ENCODE measurements around the gene PCSK1N.

PCSK1N gene

DNA sequence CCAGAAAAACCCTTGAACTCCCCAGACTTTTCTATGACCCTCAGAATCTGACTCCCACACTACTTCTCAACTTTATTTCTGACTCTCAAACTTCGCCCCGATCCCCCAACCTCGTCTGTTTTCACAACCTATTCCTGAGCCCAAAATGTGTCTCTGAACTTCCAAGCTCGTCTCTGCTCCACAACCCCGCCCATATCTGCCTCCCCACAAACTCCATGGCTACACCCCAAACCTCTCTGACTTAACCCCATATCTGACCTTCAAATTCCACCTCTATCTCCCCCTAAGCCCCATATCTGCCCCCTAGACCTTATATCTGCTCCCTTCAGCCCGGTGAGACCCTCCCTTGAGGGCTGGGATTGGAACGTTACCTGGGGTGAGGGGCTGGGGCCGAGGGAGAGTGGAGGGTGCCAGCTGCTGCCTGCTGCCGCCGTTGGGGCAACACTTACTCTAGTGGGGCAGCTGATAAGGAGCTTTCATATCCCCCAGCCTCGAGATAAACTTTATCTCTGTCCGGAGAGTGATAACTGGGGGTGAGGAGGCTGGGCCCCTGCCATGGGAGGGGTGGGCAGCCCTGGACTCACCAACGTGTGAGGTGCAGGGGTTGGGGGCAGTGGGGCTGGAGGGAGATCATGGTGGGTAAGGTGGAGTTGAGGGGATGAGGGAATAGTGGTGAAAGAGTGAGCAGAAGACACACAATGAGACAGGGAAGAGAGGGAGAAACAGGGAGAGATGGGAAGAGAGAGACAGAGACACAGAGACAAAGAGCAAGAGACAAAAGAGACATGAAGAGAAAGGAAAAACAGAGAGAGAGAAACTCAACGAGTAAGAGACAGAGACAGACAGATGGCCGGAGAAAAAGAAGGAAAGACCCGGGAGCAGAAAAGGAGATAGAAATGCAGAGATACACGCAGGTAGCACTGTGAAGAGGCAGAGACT, 47.6 kb downstream of the PCSK1N start:
- no peak for DNase-seq

DNA sequence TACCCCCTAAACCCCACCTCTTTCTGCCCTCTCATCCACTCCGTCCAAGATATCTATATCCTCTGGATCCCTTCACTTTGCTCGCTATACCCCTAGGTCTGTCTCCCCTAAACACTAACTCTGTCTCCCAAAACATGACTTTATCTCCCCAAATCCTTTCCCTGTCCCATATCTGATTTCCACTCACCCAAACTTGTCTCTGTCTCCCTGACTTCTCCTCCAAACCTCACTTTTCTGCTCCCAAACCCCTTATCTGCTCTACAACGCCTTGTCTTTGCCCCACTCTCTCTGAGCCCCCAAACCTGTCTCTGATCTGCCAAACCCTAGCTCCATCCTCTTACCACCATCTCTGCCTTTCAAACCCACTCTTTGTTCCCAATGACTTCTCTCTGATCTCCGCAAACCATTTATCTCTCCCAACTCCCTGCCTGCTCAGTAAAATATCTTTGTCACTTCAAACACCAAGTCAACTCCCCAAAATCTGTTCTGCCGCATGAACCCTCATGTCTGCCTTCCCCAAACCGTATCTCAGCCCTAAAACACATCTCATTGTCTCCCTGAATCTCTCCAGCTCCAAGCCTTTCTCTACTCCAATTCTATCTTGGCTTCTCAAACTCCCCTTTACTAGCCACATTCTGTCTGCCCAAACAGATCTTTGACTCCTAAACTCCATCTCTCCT, 48.4 kb downstream of the PCSK1N start:
- DNase-seq: no peak

- no peak for DNase-seq
Measured at GRCh38 chrX:48786341-48786800, 49.0 kb downstream of the PCSK1N start, which contains the start of gene GATA1. TSS of gene GATA1 (plus strand) at chrX:48786590. CDS start at chrX:48791110, 4,520 bp downstream.

GRCh38 chrX:48785540-48786214, 49.7 kb downstream of the PCSK1N start:
- no peak for DNase-seq

- DNase-seq: no peak
Measured at GRCh38 chrX:48785186-48785539, 50.2 kb downstream of the PCSK1N start.

DNA sequence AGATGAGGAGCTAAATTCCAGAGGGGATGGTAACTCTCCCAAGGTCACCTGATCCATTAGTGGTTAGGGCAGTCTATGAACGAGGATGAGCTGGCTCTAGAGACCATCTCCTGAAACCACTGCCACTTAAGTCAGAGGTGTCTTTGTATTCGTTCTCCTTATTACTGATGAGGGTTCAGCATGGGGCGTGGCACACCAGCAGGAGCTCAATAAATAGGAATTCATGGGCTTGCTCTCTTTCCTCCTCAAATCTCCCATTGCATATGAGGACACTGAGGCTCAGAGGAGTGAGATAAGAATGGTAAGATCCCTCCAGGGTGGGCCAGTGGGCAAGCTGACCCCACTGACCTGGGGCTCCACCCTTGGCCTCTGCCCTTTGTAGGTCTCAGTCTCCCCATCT, 50.7 kb downstream of the PCSK1N start:
- no peak for DNase-seq

DNA sequence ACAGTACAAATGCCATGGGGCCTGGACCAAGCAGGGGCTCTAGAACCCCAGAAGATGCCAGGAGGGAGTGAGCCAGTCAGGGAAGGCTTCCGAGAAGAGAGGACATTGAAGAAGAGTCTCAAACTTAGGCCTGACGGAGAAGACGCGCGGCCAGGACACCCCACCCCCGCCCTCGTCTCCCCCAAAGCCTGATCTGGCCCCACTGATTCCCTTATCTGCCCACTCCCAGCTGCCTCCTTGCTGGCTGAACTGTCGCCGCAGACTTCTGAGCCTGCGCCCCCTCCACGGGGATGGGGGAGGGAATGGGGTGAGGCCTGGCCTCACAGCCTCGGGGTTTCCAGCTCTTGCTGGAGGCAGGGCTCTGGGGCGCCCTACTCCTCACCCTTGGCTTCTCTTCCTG, 52.6 kb downstream of the PCSK1N start:
- no peak for DNase-seq

GRCh38 chrX:48782216-48782615, 53.2 kb downstream of the PCSK1N start:
- no peak for DNase-seq

DNA sequence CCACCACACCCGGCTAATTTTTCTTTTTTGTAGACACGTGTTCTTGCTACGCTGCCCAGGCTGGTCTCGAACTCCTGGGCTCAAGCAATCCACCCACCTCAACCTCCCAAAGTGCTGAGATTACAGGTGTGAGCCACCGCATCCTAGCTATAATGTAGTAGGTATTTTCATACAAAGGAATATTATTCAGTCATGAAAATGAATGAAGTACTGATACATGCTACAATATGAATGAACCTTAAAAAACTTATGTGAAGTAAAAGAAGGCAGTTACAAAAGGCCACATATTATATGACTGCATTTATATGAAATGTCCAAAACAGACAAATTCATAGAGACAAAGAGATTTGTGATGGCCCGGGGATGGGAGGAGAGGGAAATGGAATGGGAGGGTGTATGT, 53.7 kb downstream of the PCSK1N start:
- no peak for DNase-seq

All from suppressor macrophage treated with lipopolysaccharide for 4 hours (primary cell).